Osteocyte (in vitro differentiated cells): Measurements from ENCODE around the gene NLRP10. TPM values are rescaled to one million over a fixed set of nuclear protein-coding genes. Genes with fewer than 3 reads are reported as not detected.
A peak's percentile ranks its signal among the peaks of the same experiment; 100 is the strongest.

ENCODE experiments used
- DNase-seq: peaks from one replicate; pipeline ENCODE4 v3.0.0; 2021; ENCODE audit warnings: mixed read lengths; ENCODE audit not compliant: unreplicated experiment; ENCODE audit errors: extremely low spot score
- H3K27ac Mint-ChIP-seq: one replicate; pipeline ENCODE4 v1.8.0; 2021; ENCODE audit warnings: mild to moderate bottlenecking, mixed read lengths; ENCODE audit not compliant: unreplicated experiment
- H3K27me3 Mint-ChIP-seq: one replicate; pipeline ENCODE4 v1.8.0; 2021; ENCODE audit warnings: mixed read lengths; ENCODE audit not compliant: unreplicated experiment
- H3K36me3 Mint-ChIP-seq: one replicate; pipeline ENCODE4 v1.8.0; 2021; ENCODE audit warnings: mixed read lengths; ENCODE audit not compliant: unreplicated experiment
- H3K4me1 Mint-ChIP-seq: one replicate; pipeline ENCODE4 v1.8.0; 2021; ENCODE audit warnings: mixed read lengths; ENCODE audit not compliant: unreplicated experiment
- H3K4me3 Mint-ChIP-seq: one replicate; pipeline ENCODE4 v1.8.0; 2021; ENCODE audit warnings: mild to moderate bottlenecking, moderate library complexity, mixed read lengths; ENCODE audit not compliant: unreplicated experiment
- H3K9me3 Mint-ChIP-seq: one replicate; pipeline ENCODE4 v1.8.0; 2021; ENCODE audit warnings: mixed read lengths; ENCODE audit not compliant: unreplicated experiment
- total RNA-seq: library from RNA; stranded (reverse); gene quantifications from 2 replicates; pipeline ENCODE4 v1.2.1, GENCODE V29; 2021
- TF ChIP-seq, protein P1 (sequence below): fragments of 200-600 bp; sonication (generic); IDR thresholded peaks from 2 replicates; pipeline ENCODE4 v1.5.0; 2021; ENCODE audit warnings: antibody characterized with exemption, mild to moderate bottlenecking, moderate library complexity

The NLRP10 gene
- total RNA-seq, 1 donor from 2014 or later, result 0.38 TPM

DNA sequence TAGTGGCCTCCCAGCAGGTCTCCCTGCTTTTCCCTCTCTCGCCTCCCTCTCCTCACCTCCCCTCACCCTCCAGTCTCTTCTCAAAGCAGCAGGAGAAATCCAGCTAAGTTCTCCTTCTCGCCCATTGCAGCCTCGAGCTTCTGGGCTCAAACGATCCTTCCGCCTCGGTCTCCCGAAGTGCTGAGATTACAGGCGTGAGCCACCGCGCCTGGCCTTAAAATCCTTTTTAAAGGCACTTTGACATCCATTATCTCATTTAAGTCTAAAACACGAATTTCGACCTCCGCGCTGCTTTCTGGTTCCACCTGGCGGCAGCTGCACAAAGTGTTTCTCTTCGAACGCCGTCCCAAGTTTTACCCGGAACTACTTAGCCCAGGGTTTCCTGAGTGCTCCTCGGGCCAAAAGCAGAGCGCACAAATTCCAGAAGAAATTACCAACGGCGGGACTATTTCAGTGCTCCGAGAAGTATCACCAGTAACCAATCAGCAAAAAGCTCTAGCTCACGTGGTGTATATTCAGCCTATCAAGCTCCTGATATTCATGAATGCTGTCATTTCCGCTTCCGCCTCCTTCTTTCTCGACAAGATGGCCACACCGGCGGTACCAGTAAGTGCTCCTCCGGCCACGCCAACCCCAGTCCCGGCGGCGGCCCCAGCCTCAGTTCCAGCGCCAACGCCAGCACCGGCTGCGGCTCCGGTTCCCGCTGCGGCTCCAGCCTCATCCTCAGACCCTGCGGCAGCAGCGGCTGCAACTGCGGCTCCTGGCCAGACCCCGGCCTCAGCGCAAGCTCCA is 21.7 kb upstream of the NLRP10 start, which contains the start of gene EIF3F:
EIF3F (plus strand) TSS at position 570 of the 792 bp plus-strand sequence; CDS start at position 586, 16 bp downstream.
- H3K27me3 Mint-ChIP-seq, result no peaks in the 10 kb centered on the region
- no peaks in the 10 kb centered on the region for H3K9me3 Mint-ChIP-seq
- H3K36me3 Mint-ChIP-seq, result peaks cover 13% of the 10 kb centered on the region
- DNase-seq, result peak; percentile 96
- peak within 1 kb of the TSS; percentile 87 for H3K4me3 Mint-ChIP-seq
- peak within 1 kb of the TSS; percentile 96 for H3K27ac Mint-ChIP-seq
- peaks cover 27% of the 10 kb centered on the region for H3K4me1 Mint-ChIP-seq
- TF ChIP-seq, protein P1, sequence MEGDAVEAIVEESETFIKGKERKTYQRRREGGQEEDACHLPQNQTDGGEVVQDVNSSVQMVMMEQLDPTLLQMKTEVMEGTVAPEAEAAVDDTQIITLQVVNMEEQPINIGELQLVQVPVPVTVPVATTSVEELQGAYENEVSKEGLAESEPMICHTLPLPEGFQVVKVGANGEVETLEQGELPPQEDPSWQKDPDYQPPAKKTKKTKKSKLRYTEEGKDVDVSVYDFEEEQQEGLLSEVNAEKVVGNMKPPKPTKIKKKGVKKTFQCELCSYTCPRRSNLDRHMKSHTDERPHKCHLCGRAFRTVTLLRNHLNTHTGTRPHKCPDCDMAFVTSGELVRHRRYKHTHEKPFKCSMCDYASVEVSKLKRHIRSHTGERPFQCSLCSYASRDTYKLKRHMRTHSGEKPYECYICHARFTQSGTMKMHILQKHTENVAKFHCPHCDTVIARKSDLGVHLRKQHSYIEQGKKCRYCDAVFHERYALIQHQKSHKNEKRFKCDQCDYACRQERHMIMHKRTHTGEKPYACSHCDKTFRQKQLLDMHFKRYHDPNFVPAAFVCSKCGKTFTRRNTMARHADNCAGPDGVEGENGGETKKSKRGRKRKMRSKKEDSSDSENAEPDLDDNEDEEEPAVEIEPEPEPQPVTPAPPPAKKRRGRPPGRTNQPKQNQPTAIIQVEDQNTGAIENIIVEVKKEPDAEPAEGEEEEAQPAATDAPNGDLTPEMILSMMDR, result peak; percentile 97

DNA sequence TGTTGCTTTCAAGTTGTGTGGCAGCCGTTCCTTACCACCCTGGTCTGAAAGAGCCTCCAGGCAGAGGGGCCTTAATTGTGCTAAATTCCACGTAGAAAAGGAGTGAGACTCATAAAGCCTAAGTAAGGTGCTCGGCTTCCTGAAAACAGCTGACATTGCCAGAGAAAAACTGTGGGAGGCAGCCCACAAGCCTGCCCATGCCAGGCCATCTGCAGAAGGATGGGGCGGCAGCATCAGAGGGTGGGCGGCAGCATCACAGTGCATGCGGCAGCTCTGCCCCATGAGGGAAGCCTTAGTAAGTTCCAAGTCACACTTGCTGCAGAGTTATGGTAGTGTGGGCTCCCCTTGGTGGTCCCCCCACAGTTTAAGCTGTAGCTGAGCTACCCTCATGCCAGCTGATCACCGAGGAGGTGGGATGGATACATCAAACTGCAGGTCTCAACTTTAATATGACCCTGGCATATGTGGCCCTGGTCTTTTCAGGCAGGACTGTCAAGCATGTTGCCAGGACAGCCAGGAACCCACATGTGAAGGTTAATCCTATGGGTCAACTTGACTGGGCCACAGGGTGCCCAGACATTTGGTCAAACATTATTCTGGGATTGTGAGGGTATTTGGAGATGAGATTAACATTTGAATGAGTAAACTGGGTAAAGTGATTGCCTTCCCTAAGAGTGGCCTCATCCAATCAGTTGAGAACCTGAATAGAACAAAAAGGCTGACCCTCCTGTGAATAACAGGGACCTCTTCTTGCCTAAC is 18.8 kb upstream of the NLRP10 start:
- Mint-ChIP-seq H3K9me3 (no peaks in the 10 kb centered on the region), H3K36me3 (peaks cover 3% of the 10 kb centered on the region), H3K4me3 (no peak overlapping the region), H3K27me3 (no peaks in the 10 kb centered on the region), H3K27ac (no peak overlapping the region), H3K4me1 (peaks cover 21% of the 10 kb centered on the region)
- TF ChIP-seq, protein P1, result no peak
- no peak for DNase-seq

DNA sequence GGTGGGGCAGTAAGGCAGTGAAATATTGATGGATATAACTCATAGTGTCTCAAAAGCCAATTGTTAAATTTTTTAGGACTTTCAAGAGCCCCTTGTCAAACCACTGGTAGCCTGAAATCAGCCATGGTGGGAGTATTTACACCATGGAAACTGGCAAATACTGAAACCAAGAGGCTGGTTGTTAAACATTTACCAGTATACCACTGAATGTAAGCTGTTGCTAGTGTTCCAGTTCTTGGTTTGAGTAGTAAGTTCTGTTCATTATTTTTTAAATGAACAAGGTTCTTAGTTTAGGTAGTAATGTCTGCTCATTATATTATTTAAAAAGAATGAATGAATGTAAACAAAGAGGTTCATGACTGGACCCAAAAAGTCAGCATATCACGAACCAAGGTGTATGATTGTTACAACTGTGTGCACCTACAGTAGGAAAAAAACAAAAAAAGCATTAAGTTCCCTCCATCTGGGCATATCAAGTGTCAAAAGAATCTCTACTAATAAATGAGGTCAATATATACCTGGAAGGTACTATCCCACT is 17.4 kb upstream of the NLRP10 start:
- Mint-ChIP-seq H3K27me3 (no peaks in the 10 kb centered on the region), H3K36me3 (no peaks in the 10 kb centered on the region), H3K27ac (no peak overlapping the region), H3K9me3 (no peaks in the 10 kb centered on the region), H3K4me3 (no peak overlapping the region), H3K4me1 (peaks cover 21% of the 10 kb centered on the region)
- DNase-seq, result no peak
- TF ChIP-seq, protein P1, result no peak

DNA sequence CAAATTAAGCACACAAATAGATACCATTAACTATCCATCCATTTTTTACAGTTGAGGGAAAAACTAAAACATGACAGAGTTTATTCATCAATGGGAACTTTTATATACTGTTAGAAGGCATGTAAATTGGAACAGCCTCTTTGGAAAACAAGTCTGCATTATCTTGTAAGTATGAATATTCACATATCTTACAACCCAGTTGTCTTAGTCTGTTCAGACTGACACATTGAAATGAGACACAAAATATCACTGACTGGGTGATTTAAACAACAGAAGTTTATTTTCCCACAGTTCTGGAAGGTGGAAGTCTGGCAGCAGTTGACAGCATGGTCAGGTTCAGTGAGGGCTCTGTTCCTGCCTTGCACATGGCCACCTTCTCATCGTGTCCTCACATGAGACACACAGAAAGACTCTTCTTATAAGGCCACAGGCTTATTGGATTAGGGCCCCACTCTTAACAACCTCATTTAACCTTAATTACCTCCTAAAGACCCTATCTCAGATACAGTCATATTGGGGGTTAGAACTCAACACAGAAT is 16.4 kb upstream of the NLRP10 start:
- DNase-seq, result no peak
- no peak overlapping the region for H3K4me3 Mint-ChIP-seq
- no peak overlapping the region for H3K27ac Mint-ChIP-seq
- TF ChIP-seq, protein P1, result no peak
- no peaks in the 10 kb centered on the region for H3K9me3 Mint-ChIP-seq
- H3K27me3 Mint-ChIP-seq, result no peaks in the 10 kb centered on the region
- H3K36me3 Mint-ChIP-seq, result no peaks in the 10 kb centered on the region
- peaks cover 27% of the 10 kb centered on the region for H3K4me1 Mint-ChIP-seq
